ENCODE measurements around the gene PLIN3. TPM values are rescaled to one million over a fixed set of nuclear protein-coding genes. Genes with fewer than 3 reads are reported as not detected.
A peak's percentile ranks its signal among the peaks of the same experiment; 100 is the strongest.
"Not testable (repeated sequence)": the region's sequence is repeated elsewhere in the genome, so short reads cannot be mapped to it uniquely, and the experiment has no call there.

PLIN3 gene
- total and polyA plus RNA-seq, 4 experiments from 2014 or later, result 16.0 to 50.1 (median 24.2) TPM

DNA sequence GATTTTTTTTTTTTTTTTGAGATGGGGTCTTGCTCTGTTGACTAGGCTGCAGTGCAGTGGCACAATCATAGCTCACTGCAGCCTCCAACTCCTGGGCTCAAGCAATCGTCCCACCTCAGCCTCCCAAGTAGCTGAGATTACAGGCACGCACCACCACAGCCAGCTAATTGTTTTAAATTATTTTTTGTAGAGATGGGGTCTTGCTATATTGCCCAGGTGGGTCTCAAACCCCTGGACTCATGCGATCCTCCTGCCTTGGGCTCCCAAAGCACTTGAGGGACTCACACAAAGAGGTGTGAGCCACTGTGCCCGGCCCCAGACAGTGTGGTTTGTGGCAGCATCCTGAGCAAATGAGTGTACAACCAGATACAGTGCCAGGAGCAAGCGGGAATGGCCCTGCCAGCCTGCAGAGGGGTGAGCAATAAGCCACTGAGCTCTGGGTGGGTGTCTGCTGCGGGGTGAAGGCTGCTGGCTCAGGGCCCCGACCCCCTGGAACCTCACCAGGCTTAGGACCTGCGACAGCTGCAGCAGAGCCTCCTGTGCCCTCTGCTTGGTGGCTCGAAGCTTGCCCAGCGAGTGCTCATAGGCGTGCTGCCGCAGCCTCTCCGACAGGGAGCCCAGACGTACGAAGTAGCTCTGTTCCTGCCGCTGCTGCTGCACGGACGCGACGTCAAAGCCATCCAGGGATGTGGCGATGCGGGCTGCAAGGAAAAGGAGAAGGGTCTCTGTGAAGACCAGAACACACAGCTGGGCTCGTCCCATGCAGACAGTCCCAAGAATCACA is 20.1 kb downstream of the PLIN3 start:
- Histone ChIP-seq H3K4me3 (ENCODE audit: low read length in 2 of 2) (no peak overlapping the region), H3K36me3 (ENCODE audit: insufficient read depth, low read length) (peaks cover 8% of the 10 kb centered on the region), H3K4me1 (ENCODE audit: insufficient read depth, low read length) (no peaks in the 10 kb centered on the region), H3K27me3 (ENCODE audit: insufficient read depth, low read length) (no peaks in the 10 kb centered on the region), H3K9me3 (ENCODE audit: control insufficient read depth in 1 of 2, low read length in 2 of 2) (no peaks in the 10 kb centered on the region), H3K27ac (ENCODE audit: low read depth, low read length) (no peak overlapping the region)
- H3K9me3 Mint-ChIP-seq, result no peaks in the 10 kb centered on the region
- DNase-seq, result no peak
- ChIA-PET POLR2A (ENCODE audit: partially characterized antibody) (no interaction called here), CTCF (ENCODE audit: partially characterized antibody) (interaction anchor here (0.6 to 12.8 kb wide), 2 partner anchors 39 to 56 kb away, joined by 3 to 396 read pairs; no protein-coding TSS in a partner anchor)
- no peak overlapping the region for H3K27ac Mint-ChIP-seq
- peaks cover 10 to 29% of the 10 kb centered on the region in 2 donors for H3K36me3 Mint-ChIP-seq
- peaks cover 0 to 4% (median 2%) of the 10 kb centered on the region in 4 donors for H3K4me1 Mint-ChIP-seq
- intact Hi-C loops (cut with micrococcal nuclease), result no loop called here
- H3K27me3 Mint-ChIP-seq, result no peaks in the 10 kb centered on the region
- H3K4me3 Mint-ChIP-seq, result no peak overlapping the region

DNA sequence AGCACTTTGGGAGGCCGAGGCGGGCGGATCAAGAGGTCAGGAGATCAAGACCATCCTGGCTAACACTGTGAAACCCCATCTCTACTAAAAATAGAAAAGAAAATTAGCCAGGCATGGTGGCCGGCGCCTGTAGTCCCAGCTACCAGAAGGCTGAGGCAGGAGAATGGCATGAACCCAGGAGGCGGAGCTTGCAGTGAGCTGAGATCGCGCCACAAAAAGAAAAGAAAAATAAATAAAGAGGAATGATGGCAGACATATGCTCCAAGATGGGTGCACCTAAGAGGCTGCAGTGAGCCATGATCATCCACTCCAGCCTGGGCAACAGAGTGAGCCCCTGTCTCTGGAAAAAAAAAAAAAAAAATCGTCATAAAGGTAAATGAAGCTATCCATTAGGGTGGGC is 21.5 kb downstream of the PLIN3 start:
- H3K9me3 Mint-ChIP-seq; POLR2A ChIA-PET (ENCODE audit: partially characterized antibody); H3K36me3 ChIP-seq (ENCODE audit: insufficient read depth, low read length); H3K27ac ChIP-seq (ENCODE audit: low read depth, low read length); H3K27me3 ChIP-seq (ENCODE audit: insufficient read depth, low read length); intact Hi-C loops (cut with micrococcal nuclease); H3K9me3 ChIP-seq (ENCODE audit: control insufficient read depth in 1 of 2, low read length in 2 of 2); H3K4me1 ChIP-seq (ENCODE audit: insufficient read depth, low read length); H3K4me1 Mint-ChIP-seq; H3K27me3 Mint-ChIP-seq; DNase-seq; H3K4me3 ChIP-seq (ENCODE audit: low read length in 2 of 2); H3K27ac Mint-ChIP-seq; H3K4me3 Mint-ChIP-seq: not testable (repeated sequence)
- CTCF ChIA-PET (ENCODE audit: partially characterized antibody), result interaction anchor here (12.8 kb wide), 1 partner anchor 37 kb away, joined by 396 read pairs; no protein-coding TSS in a partner anchor
- H3K36me3 Mint-ChIP-seq, result peaks cover 14 to 30% of the 10 kb centered on the region in 2 donors

DNA sequence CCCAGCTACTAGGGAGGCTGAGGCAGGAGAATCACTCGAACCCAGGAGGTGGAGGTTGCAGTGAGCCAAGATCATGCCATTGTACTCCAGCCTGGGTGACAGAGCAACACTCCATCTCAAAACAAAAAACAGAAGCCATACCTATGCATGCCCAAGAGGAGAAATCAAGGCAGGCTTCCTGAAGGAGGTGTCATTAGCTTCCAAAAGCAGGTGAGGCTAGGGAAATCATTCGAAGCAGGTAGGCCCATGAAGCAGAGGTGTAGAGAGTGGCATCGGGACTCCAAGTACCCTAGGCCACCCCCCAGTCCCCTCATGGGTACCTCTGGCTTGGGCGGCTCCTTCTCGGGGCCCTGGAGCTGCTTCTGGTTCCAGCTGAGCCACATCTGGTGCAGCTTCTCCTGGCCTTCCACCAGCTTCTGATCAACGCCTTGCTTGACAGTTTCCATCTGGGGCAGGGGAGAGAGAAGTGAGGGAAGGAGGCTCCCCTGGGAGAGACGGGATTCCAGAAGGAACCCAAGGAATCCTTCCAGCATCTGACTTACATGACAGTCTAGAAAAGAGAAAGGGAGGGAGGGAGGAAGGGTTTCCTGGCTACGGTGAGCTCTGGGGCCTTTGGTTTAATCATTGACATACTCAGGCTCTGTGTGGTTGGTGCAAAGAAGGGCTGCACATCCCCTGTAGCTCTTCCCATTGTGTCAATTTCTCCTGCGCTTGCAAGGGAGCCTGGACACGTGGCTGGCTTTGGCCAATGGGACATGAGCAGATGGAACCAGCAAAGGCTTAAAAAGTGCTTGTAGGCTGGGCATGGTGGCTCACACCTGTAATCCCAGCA is 22.9 kb downstream of the PLIN3 start:
- CTCF ChIA-PET (ENCODE audit: partially characterized antibody), result interaction anchor here (0.5 to 2.4 kb wide), 3 partner anchors 17 to 36 kb away, joined by 4 to 15 read pairs (median 4); no protein-coding TSS in a partner anchor
- H3K27ac Mint-ChIP-seq, result peak overlapping the region in 2 of 7 donors; percentile 42 to 53
- Histone ChIP-seq H3K4me3 (ENCODE audit: low read length in 2 of 2) (no peak overlapping the region), H3K4me1 (ENCODE audit: insufficient read depth, low read length) (peaks cover 12% of the 10 kb centered on the region), H3K27me3 (ENCODE audit: insufficient read depth, low read length) (no peaks in the 10 kb centered on the region), H3K9me3 (ENCODE audit: control insufficient read depth in 1 of 2, low read length in 2 of 2) (no peaks in the 10 kb centered on the region), H3K36me3 (ENCODE audit: insufficient read depth, low read length) (peaks cover 8% of the 10 kb centered on the region), H3K27ac (ENCODE audit: low read depth, low read length) (no peak overlapping the region)
- peaks cover 6 to 15% (median 11%) of the 10 kb centered on the region in 4 donors for H3K4me1 Mint-ChIP-seq
- DNase-seq, result no peak
- intact Hi-C loops (cut with micrococcal nuclease), result no loop called here
- peaks cover 16 to 36% of the 10 kb centered on the region in 2 donors for H3K36me3 Mint-ChIP-seq
- POLR2A ChIA-PET (ENCODE audit: partially characterized antibody), result interaction anchor here (1.0 kb wide), 1 partner anchor 34 kb away, joined by 3 read pairs; no protein-coding TSS in a partner anchor
- H3K4me3 Mint-ChIP-seq, result no peak overlapping the region
- H3K9me3 Mint-ChIP-seq, result no peaks in the 10 kb centered on the region
- H3K27me3 Mint-ChIP-seq, result no peaks in the 10 kb centered on the region

DNA sequence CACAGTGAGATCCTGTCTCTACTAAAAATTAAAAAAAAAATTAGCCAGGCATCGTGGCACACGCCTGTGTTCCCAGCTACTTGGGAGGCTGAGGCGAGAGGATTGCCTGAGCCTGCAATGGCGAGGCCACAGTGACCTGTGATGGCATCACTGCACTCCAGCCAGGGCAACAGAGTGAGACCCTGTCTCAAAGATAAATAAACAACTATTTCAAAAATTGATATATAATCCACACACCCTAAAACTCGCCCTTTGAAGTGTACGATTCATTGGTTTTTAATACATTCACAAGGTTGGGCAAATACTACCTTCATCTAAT is 23.9 kb downstream of the PLIN3 start:
- Histone ChIP-seq H3K4me3 (ENCODE audit: low read length in 2 of 2) (no peak overlapping the region), H3K9me3 (ENCODE audit: control insufficient read depth in 1 of 2, low read length in 2 of 2) (no peaks in the 10 kb centered on the region), H3K27ac (ENCODE audit: low read depth, low read length) (no peak overlapping the region), H3K36me3 (ENCODE audit: insufficient read depth, low read length) (peaks cover 8% of the 10 kb centered on the region), H3K4me1 (ENCODE audit: insufficient read depth, low read length) (peaks cover 12% of the 10 kb centered on the region), H3K27me3 (ENCODE audit: insufficient read depth, low read length) (no peaks in the 10 kb centered on the region)
- Mint-ChIP-seq H3K4me1 (peaks cover 6 to 15% (median 11%) of the 10 kb centered on the region in 4 donors), H3K27me3 (no peaks in the 10 kb centered on the region), H3K4me3 (no peak overlapping the region), H3K27ac (no peak overlapping the region), H3K9me3 (no peaks in the 10 kb centered on the region), H3K36me3 (peaks cover 20 to 36% of the 10 kb centered on the region in 2 donors)
- intact Hi-C loops (cut with micrococcal nuclease), result no loop called here
- DNase-seq, result no peak
- POLR2A ChIA-PET (ENCODE audit: partially characterized antibody), result interaction anchor here (1.0 kb wide), 1 partner anchor 33 kb away, joined by 3 read pairs; no protein-coding TSS in a partner anchor
- CTCF ChIA-PET (ENCODE audit: partially characterized antibody), result interaction anchor here (1.1 to 2.4 kb wide), 2 partner anchors 24 to 35 kb away, joined by 3 to 15 read pairs; no protein-coding TSS in a partner anchor

DNA sequence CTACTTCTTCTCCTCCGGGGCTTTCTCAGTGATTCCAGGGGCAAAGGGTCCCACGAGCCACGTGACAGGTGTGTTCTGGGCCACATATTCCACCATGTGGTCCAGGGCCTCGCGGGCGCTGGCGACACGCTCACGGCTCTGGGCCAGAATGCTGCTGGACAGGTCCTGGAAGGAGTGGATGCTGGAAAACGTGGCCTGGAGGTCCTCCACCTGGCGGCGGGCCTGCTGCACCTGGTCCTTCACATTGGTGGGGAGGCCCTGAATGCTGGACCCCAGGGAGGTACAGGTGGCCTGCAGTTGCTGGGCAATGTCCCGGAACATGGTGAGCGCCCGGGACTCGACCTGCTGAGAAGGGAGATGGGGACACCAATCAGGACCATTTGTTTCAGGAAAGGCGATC is 28.3 kb downstream of the PLIN3 start:
- ChIA-PET POLR2A (ENCODE audit: partially characterized antibody) (interaction anchor here (0.7 kb wide), 1 partner anchor 30 kb away, joined by 3 read pairs; no protein-coding TSS in a partner anchor), CTCF (ENCODE audit: partially characterized antibody) (interaction anchor here (0.8 to 3.1 kb wide), 2 partner anchors 27 to 30 kb away, joined by 3 to 14 read pairs; no protein-coding TSS in a partner anchor)
- Histone ChIP-seq H3K27me3 (ENCODE audit: insufficient read depth, low read length) (no peaks in the 10 kb centered on the region), H3K36me3 (ENCODE audit: insufficient read depth, low read length) (peaks cover 5% of the 10 kb centered on the region), H3K4me3 (ENCODE audit: low read length in 2 of 2) (no peak overlapping the region), H3K4me1 (ENCODE audit: insufficient read depth, low read length) (peaks cover 12% of the 10 kb centered on the region), H3K27ac (ENCODE audit: low read depth, low read length) (no peak overlapping the region), H3K9me3 (ENCODE audit: control insufficient read depth in 1 of 2, low read length in 2 of 2) (no peaks in the 10 kb centered on the region)
- DNase-seq, result no peak
- H3K27ac Mint-ChIP-seq, result no peak overlapping the region
- H3K27me3 Mint-ChIP-seq, result no peaks in the 10 kb centered on the region
- intact Hi-C loops (cut with micrococcal nuclease), result no loop called here
- peaks cover 16 to 25% of the 10 kb centered on the region in 2 donors for H3K36me3 Mint-ChIP-seq
- no peaks in the 10 kb centered on the region for H3K9me3 Mint-ChIP-seq
- no peak overlapping the region for H3K4me3 Mint-ChIP-seq
- peaks cover 6 to 15% (median 11%) of the 10 kb centered on the region in 4 donors for H3K4me1 Mint-ChIP-seq

DNA sequence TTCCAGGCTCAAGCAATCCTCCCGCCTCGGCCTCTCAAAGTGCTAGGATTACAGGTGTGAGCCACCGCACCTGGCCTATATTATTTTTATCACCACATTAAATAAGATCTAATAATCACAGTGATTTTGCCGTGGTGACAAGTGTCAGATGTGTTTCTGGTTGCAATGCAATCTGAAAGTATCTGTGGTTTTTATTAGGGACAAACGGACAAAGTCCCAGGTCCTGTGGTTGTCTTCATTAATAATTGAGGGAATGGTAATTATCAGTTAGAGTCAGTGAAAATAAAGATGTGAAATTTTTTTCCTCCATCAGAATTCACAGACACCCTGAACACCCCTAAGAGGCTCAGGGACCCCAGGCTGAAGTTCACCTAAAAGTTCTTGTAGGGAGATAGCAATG is 34.7 kb downstream of the PLIN3 start:
- POLR2A ChIA-PET (ENCODE audit: partially characterized antibody), result no interaction called here
- DNase-seq, result no peak
- Histone ChIP-seq H3K27ac (ENCODE audit: low read depth, low read length) (no peak overlapping the region), H3K4me1 (ENCODE audit: insufficient read depth, low read length) (peaks cover 21% of the 10 kb centered on the region), H3K9me3 (ENCODE audit: control insufficient read depth in 1 of 2, low read length in 2 of 2) (no peaks in the 10 kb centered on the region), H3K27me3 (ENCODE audit: insufficient read depth, low read length) (no peaks in the 10 kb centered on the region), H3K4me3 (ENCODE audit: low read length in 2 of 2) (no peak overlapping the region), H3K36me3 (ENCODE audit: insufficient read depth, low read length) (no peaks in the 10 kb centered on the region)
- intact Hi-C loops (cut with micrococcal nuclease), result no loop called here
- Mint-ChIP-seq H3K36me3 (peaks cover 0 to 17% of the 10 kb centered on the region in 2 donors), H3K9me3 (no peaks in the 10 kb centered on the region), H3K27ac (peak overlapping the region; percentile 52 to 92 (median 74)), H3K27me3 (no peaks in the 10 kb centered on the region), H3K4me1 (peaks cover 18 to 33% (median 26%) of the 10 kb centered on the region in 4 donors), H3K4me3 (peak overlapping the region; percentile 54 to 90 (median 66))
- CTCF ChIA-PET (ENCODE audit: partially characterized antibody), result interaction anchor here (12.7 kb wide), 1 partner anchor 22 kb away, joined by 139 read pairs; no protein-coding TSS in a partner anchor
